ENCODE measurements around the gene RTN4R. TPM values are rescaled to one million over a fixed set of nuclear protein-coding genes. Genes with fewer than 3 reads are reported as not detected.

The RTN4R gene
- total RNA-seq, 1 donor from 2014 or later = 2.9 TPM

DNA sequence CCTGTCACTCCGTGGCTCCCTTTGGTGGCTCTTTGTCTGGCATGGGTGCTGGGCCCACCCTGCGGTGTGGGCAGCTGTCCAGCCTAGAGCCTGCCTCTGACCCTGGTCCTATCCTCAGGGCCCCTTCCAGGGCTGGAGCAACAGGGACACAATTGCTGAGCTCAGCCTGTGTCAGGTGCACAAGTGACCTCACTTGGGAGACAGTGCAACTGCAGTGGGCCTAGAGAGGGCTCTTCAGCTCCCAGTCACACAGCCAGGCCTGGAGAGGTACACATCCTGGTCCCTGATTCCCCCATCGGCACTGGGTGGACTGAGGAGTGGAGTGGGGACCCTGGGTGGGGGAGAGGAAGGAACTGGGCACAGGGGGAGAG lies 43.9 kb downstream of the RTN4R start:
- H3K27me3 ChIP-seq (ENCODE audit: insufficient read depth, low read length) = peaks cover 3% of the 10 kb centered on the region
- H3K27ac ChIP-seq (ENCODE audit: low read depth, low read length) = no peak overlapping the region
- no peak for DNase-seq (ENCODE audit: low read depth)
- TF ChIP-seq EZH2 (IDR thresholded peaks at IDR 0.05; ENCODE audit: insufficient read depth, low read length) = no peak
- TF ChIP-seq, protein P1, sequence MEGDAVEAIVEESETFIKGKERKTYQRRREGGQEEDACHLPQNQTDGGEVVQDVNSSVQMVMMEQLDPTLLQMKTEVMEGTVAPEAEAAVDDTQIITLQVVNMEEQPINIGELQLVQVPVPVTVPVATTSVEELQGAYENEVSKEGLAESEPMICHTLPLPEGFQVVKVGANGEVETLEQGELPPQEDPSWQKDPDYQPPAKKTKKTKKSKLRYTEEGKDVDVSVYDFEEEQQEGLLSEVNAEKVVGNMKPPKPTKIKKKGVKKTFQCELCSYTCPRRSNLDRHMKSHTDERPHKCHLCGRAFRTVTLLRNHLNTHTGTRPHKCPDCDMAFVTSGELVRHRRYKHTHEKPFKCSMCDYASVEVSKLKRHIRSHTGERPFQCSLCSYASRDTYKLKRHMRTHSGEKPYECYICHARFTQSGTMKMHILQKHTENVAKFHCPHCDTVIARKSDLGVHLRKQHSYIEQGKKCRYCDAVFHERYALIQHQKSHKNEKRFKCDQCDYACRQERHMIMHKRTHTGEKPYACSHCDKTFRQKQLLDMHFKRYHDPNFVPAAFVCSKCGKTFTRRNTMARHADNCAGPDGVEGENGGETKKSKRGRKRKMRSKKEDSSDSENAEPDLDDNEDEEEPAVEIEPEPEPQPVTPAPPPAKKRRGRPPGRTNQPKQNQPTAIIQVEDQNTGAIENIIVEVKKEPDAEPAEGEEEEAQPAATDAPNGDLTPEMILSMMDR (IDR thresholded peaks at IDR 0.05; ENCODE audit: insufficient read depth, low read depth, low read length) = no peak
- no peak for FAIRE-seq
- H3K4me1 Mint-ChIP-seq (ENCODE audit: low read depth, unreplicated experiment) = no peaks in the 10 kb centered on the region
- H3K27ac Mint-ChIP-seq (ENCODE audit: unreplicated experiment) = no peak overlapping the region
- no peaks in the 10 kb centered on the region for H3K4me1 ChIP-seq (ENCODE audit: insufficient read depth, low read length)
- H2AFZ ChIP-seq (ENCODE audit: low read depth, low read length) = no peak overlapping the region
- no peak overlapping the region for H3K4me3 ChIP-seq (ENCODE audit: insufficient read depth, low read depth, low read length)
- no peak overlapping the region for H3K9ac ChIP-seq (ENCODE audit: low read length)
- H3K27me3 Mint-ChIP-seq (ENCODE audit: low read depth, unreplicated experiment) = peaks cover 8% of the 10 kb centered on the region
- H3K4me2 ChIP-seq (ENCODE audit: low read length) = no peak overlapping the region
- H3K36me3 ChIP-seq (ENCODE audit: insufficient read depth, low read length) = no peaks in the 10 kb centered on the region
- H3K79me2 ChIP-seq (ENCODE audit: insufficient read depth, low read length) = no peaks in the 10 kb centered on the region
- no peak overlapping the region for H3K4me3 Mint-ChIP-seq (ENCODE audit: unreplicated experiment)
- no peaks in the 10 kb centered on the region for H3K36me3 Mint-ChIP-seq (ENCODE audit: low read depth, unreplicated experiment)
- no peaks in the 10 kb centered on the region for H4K20me1 ChIP-seq (ENCODE audit: insufficient read depth, low read length)
- no peaks in the 10 kb centered on the region for H3K9me3 Mint-ChIP-seq (ENCODE audit: unreplicated experiment)
- H3K9me3 ChIP-seq (ENCODE audit: insufficient read depth, low read depth, low read length) = peaks cover 12% of the 10 kb centered on the region

DNA sequence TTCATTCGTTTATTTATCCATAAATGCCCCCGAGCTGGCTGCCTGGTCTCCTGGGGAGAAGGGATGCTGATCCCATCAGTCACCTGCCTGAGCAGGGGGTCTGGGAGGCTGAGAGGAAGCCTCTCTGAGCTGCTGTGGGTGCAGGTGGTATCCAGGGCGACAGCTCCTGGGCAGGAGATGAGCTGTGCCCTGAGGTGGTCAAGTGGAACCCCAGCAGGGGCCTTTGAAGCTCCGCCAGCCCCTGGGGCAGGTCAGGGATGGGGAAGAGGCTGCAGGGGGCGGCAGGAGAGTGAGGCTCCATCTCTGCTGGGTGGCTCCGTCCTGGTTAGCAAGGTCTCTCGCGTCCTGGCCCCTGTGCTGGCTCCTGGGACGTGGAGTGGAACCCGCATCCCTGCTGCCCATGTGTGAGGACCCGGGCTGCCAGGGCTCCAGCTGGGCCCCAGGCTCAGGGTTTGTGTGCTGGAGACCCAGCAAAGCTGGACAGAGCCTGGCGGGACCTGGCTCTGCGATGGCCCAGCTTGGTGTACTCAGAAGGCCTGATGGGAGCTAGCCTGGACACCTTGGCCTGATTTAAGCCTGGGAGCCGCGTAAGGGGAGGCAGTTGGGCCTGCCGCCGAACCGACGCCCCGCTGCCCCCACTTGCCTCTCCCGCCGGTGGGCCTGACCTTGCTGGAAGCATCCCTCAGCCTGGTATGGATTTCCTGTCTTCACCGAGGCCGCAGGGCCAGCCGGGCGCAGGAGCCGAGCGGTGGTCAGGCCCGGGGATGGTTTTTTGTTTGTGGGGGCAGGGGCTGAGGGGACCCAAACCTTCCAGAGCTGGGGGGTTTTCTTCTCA lies 44.5 kb downstream of the RTN4R start:
- H3K27ac ChIP-seq (ENCODE audit: low read depth, low read length) = no peak overlapping the region
- Mint-ChIP-seq H3K36me3 (ENCODE audit: low read depth, unreplicated experiment) (no peaks in the 10 kb centered on the region), H3K9me3 (ENCODE audit: unreplicated experiment) (no peaks in the 10 kb centered on the region), H3K4me1 (ENCODE audit: low read depth, unreplicated experiment) (no peaks in the 10 kb centered on the region), H3K4me3 (ENCODE audit: unreplicated experiment) (no peak overlapping the region), H3K27ac (ENCODE audit: unreplicated experiment) (no peak overlapping the region), H3K27me3 (ENCODE audit: low read depth, unreplicated experiment) (peaks cover 6% of the 10 kb centered on the region)
- no peak overlapping the region for H2AFZ ChIP-seq (ENCODE audit: low read depth, low read length)
- H3K9me3 ChIP-seq (ENCODE audit: insufficient read depth, low read depth, low read length) = peaks cover 12% of the 10 kb centered on the region
- TF ChIP-seq EZH2 (IDR thresholded peaks at IDR 0.05; ENCODE audit: insufficient read depth, low read length) = no peak
- TF ChIP-seq, protein P1 (IDR thresholded peaks at IDR 0.05; ENCODE audit: insufficient read depth, low read depth, low read length) = no peak
- no peak overlapping the region for H3K4me3 ChIP-seq (ENCODE audit: insufficient read depth, low read depth, low read length)
- no peak overlapping the region for H3K9ac ChIP-seq (ENCODE audit: low read length)
- H3K4me2 ChIP-seq (ENCODE audit: low read length) = no peak overlapping the region
- H3K79me2 ChIP-seq (ENCODE audit: insufficient read depth, low read length) = no peaks in the 10 kb centered on the region
- no peaks in the 10 kb centered on the region for H3K4me1 ChIP-seq (ENCODE audit: insufficient read depth, low read length)
- no peaks in the 10 kb centered on the region for H3K27me3 ChIP-seq (ENCODE audit: insufficient read depth, low read length)
- FAIRE-seq (no peak), DNase-seq (ENCODE audit: low read depth) (no peak)
- H3K36me3 ChIP-seq (ENCODE audit: insufficient read depth, low read length) = no peaks in the 10 kb centered on the region
- H4K20me1 ChIP-seq (ENCODE audit: insufficient read depth, low read length) = no peaks in the 10 kb centered on the region
